OCI-LY7 (cell line): Measurements from ENCODE around the gene SLIT3. TPM values are rescaled to one million over a fixed set of nuclear protein-coding genes. Genes with fewer than 3 reads are reported as not detected.

ENCODE experiments used
- BruUV-seq: library from RNA; stranded (reverse); fragments of 400-500 nt; replicated peaks from 2 replicates; lab custom pipeline; 2021; lab: Mats Ljungman, UMichigan
- CTCF ChIA-PET: fragments of 300-600 bp; sonication (Branson Sonifier 250); formaldehyde crosslinking; loops from one replicate; lab custom pipeline; 2022; ENCODE audit warnings: antibody characterized with exemption; ENCODE audit not compliant: unreplicated experiment; lab: Charles Lee
- POLR2A ChIA-PET: fragments of 300-600 bp; sonication (Branson Sonifier 250); formaldehyde crosslinking; loops from one replicate; lab custom pipeline; 2022; ENCODE audit warnings: antibody characterized with exemption; lab: Charles Lee
- DNase-seq: peaks from one replicate; pipeline ENCODE4 v3.0.0-alpha.2; 2015; ENCODE audit warnings: low spot score
- H2AFZ ChIP-seq: fragments of 200-600 bp; sonication (generic), shearing (Covaris generic); 2 replicates; pipeline ENCODE4 v1.6.1; 2014; ENCODE audit warnings: mild to moderate bottlenecking, antibody characterized with exemption, low read length, moderate library complexity
- H3K27ac ChIP-seq: fragments of 200-600 bp; sonication (generic); 2 replicates; pipeline ENCODE4 v1.5.1; 2014; ENCODE audit warnings: mixed run types, low read depth, mild to moderate bottlenecking, moderate library complexity, low read length, inconsistent platforms; ENCODE audit not compliant: poor library complexity, severe bottlenecking
- H3K36me3 ChIP-seq: fragments of 200-600 bp; sonication (generic); 2 replicates; pipeline ENCODE4 v1.6.1; 2014; ENCODE audit warnings: mild to moderate bottlenecking, antibody characterized with exemption, low read length, moderate library complexity, mixed read lengths; ENCODE audit not compliant: insufficient read depth
- H3K4me1 ChIP-seq: fragments of 200-600 bp; sonication (generic); 2 replicates; pipeline ENCODE4 v1.5.1; 2014; ENCODE audit warnings: mild to moderate bottlenecking, low read length; ENCODE audit not compliant: insufficient read depth, poor library complexity, severe bottlenecking
- H3K4me2 ChIP-seq: fragments of 200-600 bp; sonication (generic); 2 replicates; pipeline ENCODE4 v1.6.1; 2014; ENCODE audit warnings: mild to moderate bottlenecking, low read length
- H3K4me3 ChIP-seq: fragments of 200-600 bp; sonication (generic); 2 replicates; pipeline ENCODE4 v1.5.1; 2014; ENCODE audit warnings: mild to moderate bottlenecking, low read depth, low read length; ENCODE audit not compliant: poor library complexity, severe bottlenecking
- H3K79me2 ChIP-seq: fragments of 200-600 bp; sonication (generic); 2 replicates; pipeline ENCODE4 v1.6.1; 2016; ENCODE audit warnings: low read depth, mild to moderate bottlenecking, low read length, moderate library complexity, mixed read lengths; ENCODE audit not compliant: insufficient read depth
- H3K9me2 ChIP-seq: fragments of 200-600 bp; sonication (generic); 2 replicates; pipeline ENCODE4 v1.6.1; 2016; ENCODE audit warnings: mild to moderate bottlenecking, low read length, mixed read lengths; ENCODE audit not compliant: insufficient read depth
- H3K9me3 ChIP-seq: fragments of 200-600 bp; sonication (generic); 2 replicates; pipeline ENCODE4 v1.6.1; 2014; ENCODE audit warnings: mild to moderate bottlenecking, mixed run types, low read length, mixed read lengths
- H4K20me1 ChIP-seq: fragments of 200-600 bp; sonication (generic); 2 replicates; pipeline ENCODE4 v1.6.1; 2014; ENCODE audit warnings: mild to moderate bottlenecking, antibody characterized with exemption, low read length, moderate library complexity, mixed read lengths; ENCODE audit not compliant: insufficient read depth
- EZH2phosphoT487 ChIP-seq: fragments of 200-600 bp; sonication (generic); IDR thresholded peaks from 2 replicates; pipeline ENCODE4 v1.6.1; 2018; ENCODE audit warnings: low read depth, borderline replicate concordance, mild to moderate bottlenecking, mixed run types, antibody characterized with exemption, low read length, moderate library complexity, mixed read lengths
- intact Hi-C: fragments of 100-400 bp; cut with micrococcal nuclease; formaldehyde crosslinking; loops from one replicate; pipeline ENCODE4 v1.10.0; 2022; ENCODE audit not compliant: unreplicated experiment
- total RNA-seq, 2 experiments: library from RNA; depleted of rRNA in 1 of 2; stranded (reverse); fragments of >200 nt in 1 of 2; shearing (Covaris generic) in 1 of 2; gene quantifications; 2 replicates each; pipeline ENCODE4 v1.2.3, GENCODE V29; 2014 to 2022
- TF ChIP-seq, protein P1 (sequence below): fragments of 200-600 bp; sonication (generic); conservative IDR thresholded peaks from 2 replicates; pipeline ENCODE4 v1.5.1; 2014; ENCODE audit warnings: mild to moderate bottlenecking, antibody characterized with exemption, low read length, moderate library complexity, mixed read lengths

The SLIT3 gene
- total RNA-seq, 2 experiments from 2014 or later: not detected

- H3K9me3 ChIP-seq: no peaks in the 10 kb centered on the region
- TF ChIP-seq EZH2phosphoT487: no peak
- TF ChIP-seq, protein P1, sequence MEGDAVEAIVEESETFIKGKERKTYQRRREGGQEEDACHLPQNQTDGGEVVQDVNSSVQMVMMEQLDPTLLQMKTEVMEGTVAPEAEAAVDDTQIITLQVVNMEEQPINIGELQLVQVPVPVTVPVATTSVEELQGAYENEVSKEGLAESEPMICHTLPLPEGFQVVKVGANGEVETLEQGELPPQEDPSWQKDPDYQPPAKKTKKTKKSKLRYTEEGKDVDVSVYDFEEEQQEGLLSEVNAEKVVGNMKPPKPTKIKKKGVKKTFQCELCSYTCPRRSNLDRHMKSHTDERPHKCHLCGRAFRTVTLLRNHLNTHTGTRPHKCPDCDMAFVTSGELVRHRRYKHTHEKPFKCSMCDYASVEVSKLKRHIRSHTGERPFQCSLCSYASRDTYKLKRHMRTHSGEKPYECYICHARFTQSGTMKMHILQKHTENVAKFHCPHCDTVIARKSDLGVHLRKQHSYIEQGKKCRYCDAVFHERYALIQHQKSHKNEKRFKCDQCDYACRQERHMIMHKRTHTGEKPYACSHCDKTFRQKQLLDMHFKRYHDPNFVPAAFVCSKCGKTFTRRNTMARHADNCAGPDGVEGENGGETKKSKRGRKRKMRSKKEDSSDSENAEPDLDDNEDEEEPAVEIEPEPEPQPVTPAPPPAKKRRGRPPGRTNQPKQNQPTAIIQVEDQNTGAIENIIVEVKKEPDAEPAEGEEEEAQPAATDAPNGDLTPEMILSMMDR: no peak
- intact Hi-C loops: no loop called here
- H3K4me3 ChIP-seq: no peak overlapping the region
- H4K20me1 ChIP-seq: no peaks in the 10 kb centered on the region
- no peak overlapping the region for H2AFZ ChIP-seq
- no peaks in the 10 kb centered on the region for H3K36me3 ChIP-seq
- H3K27ac ChIP-seq: no peak overlapping the region
- no peaks in the 10 kb centered on the region for H3K79me2 ChIP-seq
- BruUV-seq: no TSS peak
- H3K4me1 ChIP-seq: no peaks in the 10 kb centered on the region
- DNase-seq: no peak
- POLR2A ChIA-PET: interaction anchor here (0.8 kb wide), 1 partner anchor 18 kb away, joined by 3 read pairs; no protein-coding TSS in a partner anchor
- no peaks in the 10 kb centered on the region for H3K9me2 ChIP-seq
- CTCF ChIA-PET: no interaction called here
- no peak overlapping the region for H3K4me2 ChIP-seq
Measured at GRCh38 chr5:169048181-169049125, 252.5 kb downstream of the SLIT3 start.

GRCh38 chr5:169044962-169045361 lies 256.0 kb downstream of the SLIT3 start:
- no peaks in the 10 kb centered on the region for H3K36me3 ChIP-seq
- no peak overlapping the region for H3K4me2 ChIP-seq
- BruUV-seq: no TSS peak
- H4K20me1 ChIP-seq: no peaks in the 10 kb centered on the region
- H3K9me2 ChIP-seq: no peaks in the 10 kb centered on the region
- no peak overlapping the region for H2AFZ ChIP-seq
- H3K9me3 ChIP-seq: no peaks in the 10 kb centered on the region
- H3K27ac ChIP-seq: no peak overlapping the region
- no peak for DNase-seq
- TF ChIP-seq, protein P1: no peak
- H3K4me1 ChIP-seq: no peaks in the 10 kb centered on the region
- no peak overlapping the region for H3K4me3 ChIP-seq
- POLR2A ChIA-PET: no interaction called here
- CTCF ChIA-PET: no interaction called here
- intact Hi-C loops: no loop called here
- H3K79me2 ChIP-seq: no peaks in the 10 kb centered on the region

DNA sequence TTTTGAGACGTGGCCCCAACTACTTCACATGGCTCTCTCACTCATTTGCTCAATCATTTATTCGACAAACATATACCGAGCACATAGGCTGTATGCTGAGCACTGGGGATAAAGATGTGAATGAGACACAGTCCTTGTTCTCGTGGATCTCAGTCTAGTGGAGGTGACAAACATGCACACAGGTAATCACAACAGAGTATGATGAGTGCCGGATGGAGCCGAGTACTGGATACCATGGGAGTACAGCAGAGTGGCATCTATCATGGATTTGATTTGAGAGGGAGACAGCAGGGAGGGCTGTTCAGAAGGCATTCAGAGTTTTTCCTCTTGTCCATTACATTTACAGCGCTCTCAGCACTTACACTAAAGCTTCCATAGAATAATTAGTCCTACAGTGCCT lies 259.8 kb downstream of the SLIT3 start:
- DNase-seq: no peak
- no peaks in the 10 kb centered on the region for H3K9me3 ChIP-seq
- CTCF ChIA-PET: no interaction called here
- POLR2A ChIA-PET: interaction anchor here (0.6 kb wide), 1 partner anchor 238 kb away, joined by 3 read pairs; no protein-coding TSS in a partner anchor
- no peak overlapping the region for H2AFZ ChIP-seq
- H3K4me1 ChIP-seq: no peaks in the 10 kb centered on the region
- intact Hi-C loops: no loop called here
- TF ChIP-seq, protein P1: no peak
- TF ChIP-seq EZH2phosphoT487: no peak
- H3K9me2 ChIP-seq: no peaks in the 10 kb centered on the region
- no peak overlapping the region for H3K4me2 ChIP-seq
- H3K4me3 ChIP-seq: no peak overlapping the region
- BruUV-seq: no TSS peak
- no peaks in the 10 kb centered on the region for H3K79me2 ChIP-seq
- no peak overlapping the region for H3K27ac ChIP-seq
- no peaks in the 10 kb centered on the region for H3K36me3 ChIP-seq
- no peaks in the 10 kb centered on the region for H4K20me1 ChIP-seq
